Middle frontal gyrus (tissue), 1 donor: Measurements from ENCODE around the gene MARF1.
"Not testable (repeated sequence)": the region's sequence is repeated elsewhere in the genome, so short reads cannot be mapped to it uniquely, and the experiment has no call there.

Experiments
- DNase-seq: peaks from one replicate; pipeline ENCODE4 v3.0.0-alpha.2; 2015; ENCODE audit warnings: low spot score; ENCODE audit errors: extremely low spot score

The MARF1 gene

DNA sequence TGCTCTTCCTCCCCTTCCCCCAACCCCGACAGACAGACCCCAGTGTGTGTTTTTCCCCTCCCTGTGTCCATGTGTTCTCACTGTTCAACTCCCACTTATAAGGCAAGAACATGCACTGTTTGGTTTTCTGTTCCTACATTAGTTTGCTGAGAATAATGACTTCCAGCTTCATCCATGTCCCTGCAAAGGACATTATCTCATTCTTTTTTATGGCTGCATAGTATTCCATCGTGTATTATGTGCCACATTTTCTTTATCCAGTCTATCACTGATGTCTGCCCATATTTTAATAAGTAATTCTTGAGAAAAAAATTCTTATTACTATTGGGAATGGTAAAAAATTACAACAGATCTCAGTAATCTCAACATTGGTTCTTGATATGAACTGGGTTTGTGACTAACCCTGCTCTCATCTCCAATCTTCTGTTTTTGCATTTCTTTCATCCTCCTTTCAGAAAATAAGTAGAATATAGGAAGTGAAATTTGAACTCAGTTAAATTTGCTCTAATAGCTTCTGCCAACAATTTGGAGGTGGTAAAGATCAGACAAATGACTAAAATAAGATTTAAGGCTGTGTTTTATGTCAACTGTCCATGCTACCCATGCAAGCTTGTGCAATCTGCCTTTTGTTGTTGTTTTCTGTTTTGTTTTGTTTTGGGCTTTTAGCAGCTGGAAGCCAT, 11.1 kb downstream of the MARF1 start:
- no peak for DNase-seq

- no peak for DNase-seq
Measured at GRCh38 chr16:15621889-15622288, 21.1 kb downstream of the MARF1 start.

DNA sequence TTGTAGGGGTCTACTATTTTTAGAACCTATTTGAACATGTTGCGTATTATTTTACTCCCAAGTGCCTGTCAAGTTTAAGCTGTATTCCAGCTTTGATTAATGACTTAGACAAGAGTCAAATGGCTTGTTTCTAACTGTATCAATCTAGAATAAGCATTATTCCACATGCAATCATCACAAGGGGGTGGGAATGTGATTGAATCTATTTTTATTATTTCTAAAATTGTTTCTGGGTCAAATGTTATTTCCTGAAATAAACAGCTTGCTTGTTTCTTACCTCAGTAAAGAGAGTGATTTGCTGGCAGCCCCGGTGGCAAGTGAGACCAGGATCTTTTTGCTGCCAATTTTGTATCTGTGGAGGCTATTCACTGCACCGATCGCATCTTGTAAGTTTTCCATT, 21.5 kb downstream of the MARF1 start:
- no peak for DNase-seq

DNA sequence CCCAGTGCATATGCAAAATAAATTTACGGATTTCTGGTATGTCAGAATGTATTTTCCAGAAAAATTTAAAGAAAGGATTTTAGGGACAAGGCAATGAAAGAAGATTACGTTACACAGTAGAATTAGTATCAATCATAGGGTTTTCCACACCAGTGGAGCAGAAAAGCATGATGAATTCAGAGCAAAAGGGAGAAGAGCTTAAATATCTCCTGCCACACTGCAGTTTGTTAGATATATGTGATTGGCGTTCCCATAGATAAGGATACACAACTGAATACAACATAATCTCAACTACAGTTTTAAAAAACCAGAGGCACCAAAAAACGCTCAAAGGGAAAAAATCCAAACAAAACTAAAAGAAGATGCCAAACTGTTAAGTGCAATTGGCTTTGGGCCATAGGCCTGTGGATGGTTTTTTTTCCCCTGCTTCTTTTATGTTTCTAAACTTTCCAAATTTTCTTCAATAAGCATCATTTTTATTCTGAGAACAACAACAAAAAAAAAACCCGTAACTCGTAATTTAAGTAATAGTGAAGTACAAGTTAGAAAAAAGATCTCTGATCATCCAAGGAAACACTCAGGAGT, 22.3 kb downstream of the MARF1 start:
- no peak for DNase-seq

GRCh38 chr16:15618392-15618791, 24.6 kb downstream of the MARF1 start:
- DNase-seq: no peak

DNA sequence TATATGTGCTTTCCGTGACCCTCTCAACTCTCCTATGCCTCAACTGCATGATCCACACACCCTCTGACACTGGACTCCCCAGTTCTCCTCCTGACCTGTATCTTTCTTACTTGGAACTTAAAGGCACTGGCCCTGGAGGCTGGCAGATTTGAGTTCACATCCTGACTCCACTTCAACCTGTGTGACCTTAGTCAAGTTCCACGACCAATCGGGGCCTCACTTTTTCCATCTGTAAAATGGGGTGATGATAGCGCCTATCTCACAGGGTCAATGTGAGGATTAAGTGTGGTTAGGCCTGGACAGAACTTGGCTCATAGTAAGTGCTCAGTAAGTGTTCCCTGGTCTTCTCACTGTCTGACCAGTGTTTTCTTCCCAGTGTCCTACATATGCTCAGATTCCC, 25.1 kb downstream of the MARF1 start:
- DNase-seq: no peak

DNA sequence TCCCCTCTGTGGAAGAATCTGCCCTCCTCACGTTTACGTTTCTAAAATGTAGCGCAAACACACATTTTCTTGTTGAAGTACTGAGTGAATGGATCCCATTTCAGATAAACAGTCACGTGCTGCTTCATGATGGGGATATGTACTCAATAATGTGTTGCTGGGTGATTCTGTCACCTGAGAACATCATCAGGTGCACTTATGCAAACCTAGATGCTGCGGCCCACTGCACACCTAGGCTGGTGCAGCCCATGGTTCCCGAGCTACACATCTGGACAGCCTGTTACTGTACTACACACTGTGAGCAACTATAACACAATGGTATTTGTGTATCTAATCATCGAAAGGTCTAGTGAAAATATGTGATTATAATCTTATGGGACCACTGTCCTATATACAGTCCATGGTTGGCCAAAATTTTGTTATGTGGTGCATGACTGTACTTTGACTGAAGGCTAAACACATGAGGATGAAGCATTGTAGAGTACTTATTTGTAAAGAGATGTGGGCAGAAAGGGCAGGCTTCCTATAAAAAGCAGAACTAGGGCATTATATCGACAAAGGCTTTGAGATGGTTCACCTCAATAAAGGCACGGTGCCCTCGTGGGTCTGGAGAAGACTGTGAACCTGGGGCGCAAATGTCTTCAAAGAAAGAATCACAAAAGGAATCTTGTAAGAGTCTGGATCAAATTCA, 26.3 kb downstream of the MARF1 start:
- DNase-seq: no peak

DNA sequence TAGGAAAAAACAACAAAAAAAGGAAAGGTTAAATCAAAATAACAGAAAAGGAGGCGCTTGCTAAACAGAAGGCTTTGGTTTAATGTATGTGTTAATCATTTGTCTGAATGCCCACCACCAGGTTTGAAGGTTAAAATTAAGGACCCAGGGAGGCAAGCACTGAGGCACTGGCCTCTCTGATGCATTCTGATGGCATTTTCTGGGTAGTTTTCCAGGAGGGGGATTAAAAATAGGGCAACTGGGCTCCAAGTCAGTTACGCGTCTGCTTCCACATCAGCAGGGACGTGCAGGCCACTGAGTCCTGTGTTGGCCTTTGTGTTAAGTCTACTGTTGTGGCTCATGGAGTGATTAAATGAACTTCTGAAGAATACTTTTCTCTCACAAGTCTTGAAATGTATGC, 26.9 kb downstream of the MARF1 start:
- DNase-seq: no peak

GRCh38 chr16:15613676-15614075, 29.3 kb downstream of the MARF1 start:
- DNase-seq: no peak

- DNase-seq: no peak
Measured at GRCh38 chr16:15611610-15612009, 31.3 kb downstream of the MARF1 start.

GRCh38 chr16:15610369-15610871, 32.5 kb downstream of the MARF1 start:
- DNase-seq: no peak

GRCh38 chr16:15609286-15609649, 33.7 kb downstream of the MARF1 start:
- DNase-seq: no peak

DNA sequence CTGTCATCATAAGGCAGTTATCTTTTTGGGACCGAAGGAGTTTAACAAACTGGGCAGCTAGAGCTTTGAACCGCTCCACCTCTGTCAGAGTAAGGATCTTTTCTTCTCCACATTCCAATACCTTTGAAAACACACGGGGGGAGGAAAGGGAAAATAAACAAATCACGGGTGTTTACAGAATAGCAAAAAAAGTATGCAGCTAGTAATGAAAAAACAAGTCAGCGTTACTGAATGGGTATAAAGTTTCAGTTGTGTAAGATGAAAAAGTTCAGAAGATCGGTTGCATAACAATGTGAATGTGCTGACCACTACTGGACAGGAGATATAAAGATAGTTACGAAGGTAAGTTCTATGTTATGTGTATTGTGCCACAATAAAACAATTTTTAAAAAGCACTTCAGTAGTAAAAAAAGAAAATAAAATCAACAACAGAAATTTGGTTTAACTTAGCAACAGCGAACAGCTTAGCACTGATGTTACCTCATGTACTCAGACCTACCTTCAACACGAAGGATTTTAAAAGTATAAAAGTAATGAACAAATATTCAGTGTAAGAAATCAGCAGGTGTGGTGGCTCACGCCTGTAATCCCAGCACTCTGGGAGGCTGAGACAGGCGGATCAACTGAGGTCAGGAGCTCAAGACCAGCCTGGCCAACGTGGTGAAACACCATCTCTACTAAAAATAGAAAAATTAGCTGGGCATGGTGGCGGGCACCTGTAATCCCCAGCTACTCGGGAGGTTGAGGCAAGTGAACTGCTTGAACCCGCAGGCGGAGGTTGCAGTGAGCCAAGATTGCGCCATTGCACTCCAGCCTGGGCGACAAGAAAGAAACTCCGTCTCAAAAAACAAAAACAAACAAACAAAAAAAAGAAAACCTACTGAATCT, 34.3 kb downstream of the MARF1 start:
- DNase-seq: no peak

DNA sequence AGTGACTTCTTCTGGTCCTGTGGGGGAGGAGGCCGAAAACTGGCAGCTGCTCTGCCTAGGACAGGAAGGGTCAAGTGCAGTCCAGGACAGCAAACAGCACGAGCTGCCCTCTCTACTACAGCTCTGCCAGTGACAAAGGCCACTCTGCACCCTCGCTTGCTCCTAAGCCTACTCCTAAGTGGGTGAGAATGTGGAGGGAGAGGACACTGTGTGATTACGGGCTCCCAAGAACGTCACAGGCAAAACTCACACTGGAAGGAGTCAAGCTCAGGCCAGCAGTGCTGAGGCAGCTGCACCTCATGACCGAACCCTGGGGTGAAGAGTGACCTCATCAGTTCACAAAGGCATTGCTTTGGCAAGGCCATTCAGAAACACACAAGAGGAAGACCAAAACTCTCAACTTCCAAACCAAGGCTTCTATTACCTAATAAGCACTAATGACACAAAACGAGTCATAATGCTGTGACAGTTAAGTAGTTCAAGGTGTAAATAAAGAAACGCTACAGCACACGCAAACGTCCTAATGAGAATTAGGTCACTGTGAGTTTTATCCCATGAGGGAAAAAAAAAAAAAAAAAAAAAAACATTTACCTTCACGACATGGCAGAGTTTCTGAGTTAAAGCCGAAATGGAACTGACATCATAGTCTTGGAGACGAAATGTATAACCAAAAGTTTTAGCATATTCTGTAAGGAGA, 35.1 kb downstream of the MARF1 start:
- no peak for DNase-seq

DNA sequence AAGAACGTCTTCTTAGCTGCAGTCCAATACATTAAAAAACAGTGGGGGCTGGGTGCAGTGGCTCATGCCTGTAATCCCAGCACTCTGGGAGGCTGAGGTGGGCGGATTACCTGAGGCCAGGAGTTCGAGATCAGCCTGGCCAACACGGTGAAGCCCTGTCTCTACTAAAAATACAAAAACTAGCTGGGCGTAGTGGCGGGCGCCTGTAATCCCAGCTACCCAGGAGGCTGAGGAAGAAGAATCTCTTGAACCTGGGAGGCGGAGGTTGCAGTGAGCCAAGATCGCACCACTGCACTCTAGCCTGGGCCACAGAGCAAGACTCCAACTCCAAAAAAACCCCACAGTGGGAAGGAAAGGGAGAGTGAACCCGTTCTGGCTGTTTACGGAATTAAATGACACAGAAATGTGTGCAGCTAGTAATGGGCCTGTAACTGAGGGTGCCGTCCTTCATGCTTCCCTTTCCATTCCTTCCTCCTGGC, 35.7 kb downstream of the MARF1 start:
- not testable (repeated sequence) for DNase-seq

- DNase-seq: no peak
Measured at GRCh38 chr16:15606518-15607220, 36.3 kb downstream of the MARF1 start.

GRCh38 chr16:15605839-15606517, 37.0 kb downstream of the MARF1 start:
- no peak for DNase-seq

DNA sequence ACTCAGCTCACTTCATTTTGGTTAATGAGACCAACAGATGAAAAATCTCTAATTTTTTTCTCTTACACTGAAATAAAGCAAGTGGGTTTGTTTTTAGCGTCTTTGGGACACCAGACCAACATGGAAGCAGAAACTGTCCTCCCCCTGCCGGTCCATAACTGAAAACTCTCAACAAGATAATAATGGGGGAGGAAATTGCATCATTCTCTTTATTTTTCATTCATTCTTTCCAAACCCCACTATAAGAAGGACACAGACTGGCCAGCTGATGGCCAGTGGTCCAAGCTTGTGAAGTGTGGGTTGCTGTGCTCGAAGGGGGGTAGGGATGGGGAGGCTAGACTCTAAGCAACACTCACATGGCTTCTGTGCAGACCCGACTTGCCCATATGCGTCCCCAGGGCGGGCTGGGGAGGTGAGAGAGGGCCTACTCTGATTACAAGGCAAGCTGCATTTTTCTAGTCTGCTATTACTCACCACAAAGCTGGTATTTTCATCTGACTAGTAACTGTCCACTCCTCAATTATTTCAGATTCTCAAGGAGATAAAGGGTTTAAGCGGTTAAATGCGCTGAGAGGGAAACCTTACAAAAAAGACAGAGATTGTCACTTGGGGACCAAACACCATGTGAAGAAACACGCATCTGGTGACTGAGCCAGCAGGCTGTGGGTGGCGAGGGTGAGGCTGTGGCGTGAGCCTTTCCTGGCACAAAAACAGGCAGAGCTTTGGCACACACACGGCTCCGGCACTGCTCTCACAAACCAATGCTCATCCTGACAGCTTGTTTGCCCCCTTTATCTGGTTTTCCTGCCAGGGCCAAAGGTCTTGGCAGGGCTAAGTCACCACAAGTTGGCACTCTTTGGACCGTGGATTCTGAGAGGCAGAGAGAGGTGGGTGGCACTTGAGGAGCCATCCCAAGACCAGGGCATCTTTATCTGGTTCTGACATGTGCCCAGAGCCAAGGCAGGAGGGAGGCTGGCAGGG, 38.2 kb downstream of the MARF1 start:
- DNase-seq: peak; percentile 45
